ENCODE measurements around the gene PKHD1.

PKHD1 gene

GRCh38 chr6:51684038-51684437, 403.4 kb downstream of the PKHD1 start:
- DNase-seq = no peak
- in situ Hi-C loops (cut with MboI; ENCODE audit: low pct_unique_long_range_greater_than_20kb, low sequenced_read_pairs) = no loop called here

GRCh38 chr6:51678905-51679620, 408.4 kb downstream of the PKHD1 start:
- DNase-seq = no peak
- in situ Hi-C loops (cut with MboI; ENCODE audit: low pct_unique_long_range_greater_than_20kb, low sequenced_read_pairs) = no loop called here

- in situ Hi-C loops (cut with MboI; ENCODE audit: low pct_unique_long_range_greater_than_20kb, low sequenced_read_pairs) = no loop called here
- DNase-seq = no peak
Observed at GRCh38 chr6:51678274-51678673, 409.1 kb downstream of the PKHD1 start.

GRCh38 chr6:51675922-51676275, 411.5 kb downstream of the PKHD1 start:
- no peak for DNase-seq
- in situ Hi-C loops (cut with MboI; ENCODE audit: low pct_unique_long_range_greater_than_20kb, low sequenced_read_pairs) = no loop called here

GRCh38 chr6:51675020-51675921, 412.1 kb downstream of the PKHD1 start:
- in situ Hi-C loops (cut with MboI; ENCODE audit: low pct_unique_long_range_greater_than_20kb, low sequenced_read_pairs) = no loop called here
- no peak for DNase-seq

- DNase-seq = no peak
- in situ Hi-C loops (cut with MboI; ENCODE audit: low pct_unique_long_range_greater_than_20kb, low sequenced_read_pairs) = no loop called here
Observed at GRCh38 chr6:51663525-51663924, 423.9 kb downstream of the PKHD1 start.

- in situ Hi-C loops (cut with MboI; ENCODE audit: low pct_unique_long_range_greater_than_20kb, low sequenced_read_pairs) = no loop called here
- DNase-seq = no peak
Observed at GRCh38 chr6:51660767-51661166, 426.6 kb downstream of the PKHD1 start.

- no peak for DNase-seq
- in situ Hi-C loops (cut with MboI; ENCODE audit: low pct_unique_long_range_greater_than_20kb, low sequenced_read_pairs) = no loop called here
Observed at GRCh38 chr6:51657491-51657890, 429.9 kb downstream of the PKHD1 start.

- in situ Hi-C loops (cut with MboI; ENCODE audit: low pct_unique_long_range_greater_than_20kb, low sequenced_read_pairs) = no loop called here
- no peak for DNase-seq
Observed at GRCh38 chr6:51655517-51655916, 431.9 kb downstream of the PKHD1 start.

- in situ Hi-C loops (cut with MboI; ENCODE audit: low pct_unique_long_range_greater_than_20kb, low sequenced_read_pairs) = no loop called here
- no peak for DNase-seq
Observed at GRCh38 chr6:51654647-51655046, 432.8 kb downstream of the PKHD1 start.

- in situ Hi-C loops (cut with MboI; ENCODE audit: low pct_unique_long_range_greater_than_20kb, low sequenced_read_pairs) = no loop called here
- DNase-seq = no peak
Observed at GRCh38 chr6:51651132-51651817, 436.1 kb downstream of the PKHD1 start.

GRCh38 chr6:51648774-51649173, 438.6 kb downstream of the PKHD1 start:
- in situ Hi-C loops (cut with MboI; ENCODE audit: low pct_unique_long_range_greater_than_20kb, low sequenced_read_pairs) = no loop called here
- no peak for DNase-seq

- in situ Hi-C loops (cut with MboI; ENCODE audit: low pct_unique_long_range_greater_than_20kb, low sequenced_read_pairs) = no loop called here
- DNase-seq = no peak
Observed at GRCh38 chr6:51648236-51648635, 439.2 kb downstream of the PKHD1 start.

- in situ Hi-C loops (cut with MboI; ENCODE audit: low pct_unique_long_range_greater_than_20kb, low sequenced_read_pairs) = no loop called here
- no peak for DNase-seq
Observed at GRCh38 chr6:51644426-51644825, 443.0 kb downstream of the PKHD1 start.

- in situ Hi-C loops (cut with MboI; ENCODE audit: low pct_unique_long_range_greater_than_20kb, low sequenced_read_pairs) = no loop called here
Observed at GRCh38 chr6:51640021-51640420, 447.4 kb downstream of the PKHD1 start.

GRCh38 chr6:51633424-51633823, 454.0 kb downstream of the PKHD1 start:
- no peak for DNase-seq
- in situ Hi-C loops (cut with MboI; ENCODE audit: low pct_unique_long_range_greater_than_20kb, low sequenced_read_pairs) = no loop called here

More at GRCh38 chr6:51640021-51640420, 447.4 kb downstream of the PKHD1 start:
- no peak for DNase-seq

- in situ Hi-C loops (cut with MboI; ENCODE audit: low pct_unique_long_range_greater_than_20kb, low sequenced_read_pairs) = no loop called here
- no peak for DNase-seq
Observed at GRCh38 chr6:51630011-51630410, 457.4 kb downstream of the PKHD1 start.

GRCh38 chr6:51626391-51626790, 461.0 kb downstream of the PKHD1 start:
- DNase-seq = no peak
- in situ Hi-C loops (cut with MboI; ENCODE audit: low pct_unique_long_range_greater_than_20kb, low sequenced_read_pairs) = no loop called here

- no peak for DNase-seq
- in situ Hi-C loops (cut with MboI; ENCODE audit: low pct_unique_long_range_greater_than_20kb, low sequenced_read_pairs) = no loop called here
Observed at GRCh38 chr6:51625566-51625965, 461.8 kb downstream of the PKHD1 start.

- in situ Hi-C loops (cut with MboI; ENCODE audit: low pct_unique_long_range_greater_than_20kb, low sequenced_read_pairs) = no loop called here
Observed at GRCh38 chr6:51620971-51621370, 466.4 kb downstream of the PKHD1 start.

More at GRCh38 chr6:51620971-51621370, 466.4 kb downstream of the PKHD1 start:
- no peak for DNase-seq

Measured in KBM-7 (cell line).